Measurements from ENCODE around the gene DNASE1L2.

DNASE1L2 gene, protein sequence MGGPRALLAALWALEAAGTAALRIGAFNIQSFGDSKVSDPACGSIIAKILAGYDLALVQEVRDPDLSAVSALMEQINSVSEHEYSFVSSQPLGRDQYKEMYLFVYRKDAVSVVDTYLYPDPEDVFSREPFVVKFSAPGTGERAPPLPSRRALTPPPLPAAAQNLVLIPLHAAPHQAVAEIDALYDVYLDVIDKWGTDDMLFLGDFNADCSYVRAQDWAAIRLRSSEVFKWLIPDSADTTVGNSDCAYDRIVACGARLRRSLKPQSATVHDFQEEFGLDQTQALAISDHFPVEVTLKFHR

DNA sequence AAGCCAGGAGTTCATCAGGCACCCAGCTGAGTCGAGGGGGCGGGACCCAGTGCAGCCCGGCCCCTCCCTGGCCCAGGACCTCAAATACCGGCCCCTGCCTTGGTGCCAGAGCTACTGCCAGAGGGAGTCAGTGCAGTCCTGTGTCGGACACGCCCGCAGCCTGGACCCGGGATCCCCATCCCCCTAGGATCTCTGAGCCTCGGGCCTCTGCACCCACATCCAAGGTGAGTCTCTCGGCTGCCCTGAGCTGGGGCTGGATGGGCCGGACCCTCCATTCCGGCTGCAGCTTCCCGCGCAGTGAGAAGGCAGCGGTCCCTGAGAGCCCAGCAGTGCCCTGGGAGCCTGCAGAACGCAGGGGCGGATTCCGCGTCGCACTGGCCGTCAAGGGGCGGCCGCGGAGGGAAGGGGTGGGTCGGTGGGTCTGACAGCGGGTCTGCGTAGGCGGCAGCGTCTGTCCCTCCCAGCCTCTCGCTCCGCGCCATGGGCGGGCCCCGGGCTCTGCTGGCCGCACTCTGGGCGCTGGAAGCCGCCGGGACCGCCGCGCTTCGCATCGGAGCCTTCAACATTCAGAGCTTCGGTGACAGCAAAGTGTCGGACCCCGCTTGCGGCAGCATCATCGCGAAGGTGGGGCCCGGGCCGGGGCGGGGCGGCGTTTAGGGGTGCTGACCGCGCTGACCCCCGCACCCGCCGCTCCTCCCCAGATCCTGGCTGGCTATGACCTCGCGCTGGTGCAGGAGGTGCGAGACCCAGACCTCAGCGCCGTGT, at the start of gene DNASE1L2:
Gene DNASE1L2, plus strand, starts transcription at position 108 of the 765 bp plus-strand sequence. Its CDS starts 373 bp downstream, at position 481.
- no peak for DNase-seq (ENCODE audit: low spot score)
- in situ Hi-C loops (cut with MboI; ENCODE audit: low sequenced_read_pairs, unreplicated experiment): no loop called here
- TF ChIP-seq, protein P1, sequence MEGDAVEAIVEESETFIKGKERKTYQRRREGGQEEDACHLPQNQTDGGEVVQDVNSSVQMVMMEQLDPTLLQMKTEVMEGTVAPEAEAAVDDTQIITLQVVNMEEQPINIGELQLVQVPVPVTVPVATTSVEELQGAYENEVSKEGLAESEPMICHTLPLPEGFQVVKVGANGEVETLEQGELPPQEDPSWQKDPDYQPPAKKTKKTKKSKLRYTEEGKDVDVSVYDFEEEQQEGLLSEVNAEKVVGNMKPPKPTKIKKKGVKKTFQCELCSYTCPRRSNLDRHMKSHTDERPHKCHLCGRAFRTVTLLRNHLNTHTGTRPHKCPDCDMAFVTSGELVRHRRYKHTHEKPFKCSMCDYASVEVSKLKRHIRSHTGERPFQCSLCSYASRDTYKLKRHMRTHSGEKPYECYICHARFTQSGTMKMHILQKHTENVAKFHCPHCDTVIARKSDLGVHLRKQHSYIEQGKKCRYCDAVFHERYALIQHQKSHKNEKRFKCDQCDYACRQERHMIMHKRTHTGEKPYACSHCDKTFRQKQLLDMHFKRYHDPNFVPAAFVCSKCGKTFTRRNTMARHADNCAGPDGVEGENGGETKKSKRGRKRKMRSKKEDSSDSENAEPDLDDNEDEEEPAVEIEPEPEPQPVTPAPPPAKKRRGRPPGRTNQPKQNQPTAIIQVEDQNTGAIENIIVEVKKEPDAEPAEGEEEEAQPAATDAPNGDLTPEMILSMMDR (IDR thresholded peaks at IDR 0.05; ENCODE audit: borderline replicate concordance, control extremely low read depth, extremely low read depth, insufficient read depth, missing control alignments): no peak

DNA sequence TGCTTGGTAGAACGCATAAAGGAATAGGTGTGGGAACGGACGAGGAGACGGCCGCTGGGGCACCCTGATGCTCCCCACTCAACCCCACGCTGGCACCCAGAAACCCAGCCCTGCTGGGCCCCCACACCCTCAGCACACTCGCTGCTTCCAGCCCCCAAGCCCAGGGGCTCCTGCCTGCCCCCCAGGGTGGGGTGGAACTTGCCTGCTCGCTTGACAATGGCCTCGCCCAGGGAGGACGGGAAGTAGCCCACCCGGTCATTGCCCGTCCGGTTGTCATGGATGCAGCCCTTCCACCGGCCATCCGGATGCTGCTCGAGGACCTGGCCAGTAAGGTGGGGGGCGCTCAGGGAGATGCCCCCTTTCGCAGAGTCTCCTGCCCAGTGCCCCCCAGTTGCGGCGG, 49.7 kb upstream of the DNASE1L2 start:
- no peak for DNase-seq (ENCODE audit: low spot score)
- in situ Hi-C loops (cut with MboI; ENCODE audit: low sequenced_read_pairs, unreplicated experiment): no loop called here
- TF ChIP-seq, protein P1 (IDR thresholded peaks at IDR 0.05; ENCODE audit: borderline replicate concordance, control extremely low read depth, extremely low read depth, insufficient read depth, missing control alignments): no peak

DNA sequence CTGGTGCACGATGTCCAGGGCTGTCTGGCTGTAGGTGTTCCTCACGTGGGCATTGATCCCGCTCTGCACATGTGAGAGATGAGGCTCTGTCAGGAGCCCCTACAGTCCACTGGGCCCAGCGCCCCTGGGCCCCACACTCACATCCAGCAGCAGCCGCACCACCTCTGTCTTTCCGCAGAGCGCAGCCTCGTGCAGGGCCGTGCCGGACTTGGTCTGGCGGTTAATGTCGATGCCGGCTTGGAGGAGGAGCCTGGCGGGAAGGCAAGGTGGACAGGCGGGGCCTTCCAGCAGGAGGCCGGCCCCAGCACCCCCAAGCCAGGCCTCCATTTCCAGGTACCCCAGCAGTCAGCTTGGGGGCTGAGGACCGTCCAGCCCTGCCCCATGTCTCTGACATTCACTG, 49.0 kb upstream of the DNASE1L2 start:
- in situ Hi-C loops (cut with MboI; ENCODE audit: low sequenced_read_pairs, unreplicated experiment): no loop called here
- no peak for DNase-seq (ENCODE audit: low spot score)
- TF ChIP-seq, protein P1 (IDR thresholded peaks at IDR 0.05; ENCODE audit: borderline replicate concordance, control extremely low read depth, extremely low read depth, insufficient read depth, missing control alignments): no peak

DNA sequence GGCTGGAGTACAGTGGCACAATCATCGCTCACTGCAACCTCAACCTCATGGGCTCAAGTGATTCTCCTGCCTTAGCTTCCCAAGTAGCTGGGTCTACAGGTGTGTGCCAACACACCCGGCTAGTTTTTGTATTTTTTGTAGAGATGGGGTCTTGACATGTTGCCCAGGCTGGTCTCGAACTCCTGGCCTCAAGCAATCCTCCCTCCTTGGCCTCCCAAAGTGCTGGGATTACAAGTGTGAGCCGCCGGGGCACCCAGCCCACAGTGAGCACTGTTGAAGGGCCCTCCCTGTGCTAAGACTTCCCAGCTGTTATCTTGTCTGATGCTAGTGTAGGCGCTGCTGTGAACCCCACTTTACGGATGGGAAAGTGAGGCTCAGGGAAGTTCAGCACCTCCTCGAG, 47.8 kb upstream of the DNASE1L2 start:
- in situ Hi-C loops (cut with MboI; ENCODE audit: low sequenced_read_pairs, unreplicated experiment): no loop called here
- no peak for DNase-seq (ENCODE audit: low spot score)
- TF ChIP-seq, protein P1 (IDR thresholded peaks at IDR 0.05; ENCODE audit: borderline replicate concordance, control extremely low read depth, extremely low read depth, insufficient read depth, missing control alignments): no peak

DNA sequence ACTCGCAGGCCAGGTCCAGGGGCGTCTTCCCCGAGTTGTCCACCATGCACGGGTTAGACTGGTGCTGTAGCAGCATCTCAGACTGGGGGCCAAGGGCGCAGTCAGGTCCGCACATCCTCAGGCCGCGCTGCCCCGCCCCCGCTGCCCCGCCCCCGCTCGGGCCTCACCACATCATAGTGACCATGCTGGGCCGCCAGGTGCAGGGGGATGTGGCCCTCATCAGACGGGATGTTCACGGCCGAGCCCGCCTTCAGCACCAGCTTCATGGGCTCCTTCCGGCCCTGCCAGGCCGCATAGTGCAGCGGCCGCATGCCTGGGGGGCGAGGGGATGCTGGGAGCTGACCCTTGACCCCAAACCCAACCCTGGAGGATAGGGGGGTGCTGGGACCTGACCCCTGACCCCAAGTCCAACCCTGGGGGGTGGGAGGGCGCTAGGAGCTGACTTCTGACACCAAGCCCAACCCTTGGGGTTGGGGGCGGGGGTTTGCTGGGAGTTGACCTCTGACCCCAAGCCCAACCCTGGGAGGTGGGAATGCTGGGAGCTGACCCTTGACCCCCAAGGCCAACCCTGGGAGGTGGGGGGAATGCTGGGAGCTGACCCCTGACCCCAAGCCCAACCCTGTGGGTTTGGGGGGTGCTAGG, 46.9 kb upstream of the DNASE1L2 start:
- TF ChIP-seq, protein P1 (IDR thresholded peaks at IDR 0.05; ENCODE audit: borderline replicate concordance, control extremely low read depth, extremely low read depth, insufficient read depth, missing control alignments): no peak
- DNase-seq (ENCODE audit: low spot score): no peak
- in situ Hi-C loops (cut with MboI; ENCODE audit: low sequenced_read_pairs, unreplicated experiment): no loop called here

DNA sequence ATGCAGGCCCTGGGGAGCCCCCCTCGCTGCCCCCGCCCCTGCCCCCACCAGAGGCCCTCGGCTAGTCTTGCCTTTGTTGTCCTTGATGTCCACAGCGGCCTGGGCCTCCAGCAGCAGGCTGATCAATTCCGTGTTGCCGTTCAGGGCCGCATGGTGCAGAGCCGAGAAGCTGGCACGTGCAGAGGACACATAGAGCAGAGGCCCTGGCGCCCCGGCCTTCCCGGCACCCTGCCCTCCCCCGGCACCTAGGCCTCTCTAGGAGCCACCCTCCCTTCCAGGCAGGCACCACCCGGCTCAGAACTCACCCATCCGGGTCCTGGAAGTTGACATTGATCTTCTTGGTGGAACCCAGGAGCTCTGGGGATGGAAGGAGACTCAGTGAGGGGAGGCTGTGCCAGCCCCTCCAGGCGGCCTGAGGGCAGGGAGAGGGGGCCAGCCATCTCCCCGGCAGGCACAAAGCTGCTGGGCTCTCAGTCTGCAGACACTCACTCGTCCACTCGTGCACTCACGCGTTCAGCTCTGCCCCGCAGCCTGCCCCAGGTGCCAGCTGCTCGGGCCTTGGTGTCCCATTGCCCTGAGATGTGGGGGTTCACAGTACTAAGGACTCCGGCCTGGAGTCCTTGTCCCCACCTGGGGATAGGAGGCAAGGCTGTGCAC, 46.1 kb upstream of the DNASE1L2 start:
- DNase-seq (ENCODE audit: low spot score): no peak
- in situ Hi-C loops (cut with MboI; ENCODE audit: low sequenced_read_pairs, unreplicated experiment): no loop called here
- TF ChIP-seq, protein P1 (IDR thresholded peaks at IDR 0.05; ENCODE audit: borderline replicate concordance, control extremely low read depth, extremely low read depth, insufficient read depth, missing control alignments): no peak
